Liver (tissue), 9 donors: ENCODE results near the gene PRKAA1. TPM values are rescaled to one million over a fixed set of nuclear protein-coding genes. Genes with fewer than 3 reads are reported as not detected.

Experiments
- DNase-seq: peaks from one replicate; pipeline ENCODE4 v3.0.0-alpha.2; 2017; ENCODE audit warnings: low spot score
- H3K27ac ChIP-seq, 2 donors: one replicate each; pipeline ENCODE4 v1.7.0; 2013; ENCODE audit warnings: inconsistent platforms in 2 of 2, low read length in 2 of 2, control low read depth in 1 of 2, low read depth in 1 of 2, mild to moderate bottlenecking in 1 of 2
- H3K27me3 ChIP-seq, 4 donors: one replicate each; pipeline versions ENCODE4 v1.6.1 to v1.7.0; 2013; ENCODE audit warnings: low read length in 3 of 4, inconsistent platforms in 1 of 4, mild to moderate bottlenecking in 1 of 4, moderate library complexity in 1 of 4; ENCODE audit not compliant: control insufficient read depth in 4 of 4, insufficient read depth in 4 of 4
- H3K36me3 ChIP-seq, 4 donors: one replicate each; pipeline versions ENCODE4 v1.6.1 to v1.7.0; 2013; ENCODE audit warnings: low read length in 3 of 4, mild to moderate bottlenecking in 3 of 4, low read depth in 1 of 4, moderate library complexity in 1 of 4; ENCODE audit not compliant: control insufficient read depth in 4 of 4, insufficient read depth in 3 of 4
- H3K4me1 ChIP-seq, 4 donors: one replicate each; pipeline versions ENCODE4 v1.6.1 to v1.7.0; 2013; ENCODE audit warnings: low read length in 3 of 4, mild to moderate bottlenecking in 3 of 4, moderate library complexity in 1 of 4; ENCODE audit not compliant: control insufficient read depth in 4 of 4, insufficient read depth in 4 of 4
- H3K4me3 ChIP-seq, 3 donors: one replicate each; pipeline versions ENCODE4 v1.6.1 to v1.7.0; 2013; ENCODE audit warnings: low read length in 3 of 3, control low read depth in 1 of 3, low read depth in 1 of 3, mild to moderate bottlenecking in 1 of 3
- H3K9ac ChIP-seq, 2 donors: one replicate each; pipeline ENCODE4 v1.7.0; 2013; ENCODE audit warnings: low read length in 2 of 2, mild to moderate bottlenecking in 2 of 2, moderate library complexity in 2 of 2, control low read depth in 1 of 2, low read depth in 1 of 2
- H3K9me3 ChIP-seq, 4 donors: one replicate each; pipeline versions ENCODE4 v1.6.1 to v1.7.0; 2013; ENCODE audit warnings: low read length in 3 of 4; ENCODE audit not compliant: control insufficient read depth in 4 of 4
- ATF3 ChIP-seq: IDR thresholded peaks from 2 replicates; pipeline ENCODE4 v1.6.1; 2016; ENCODE audit warnings: antibody characterized with exemption
- CTCF ChIP-seq: fragments of 150-350 bp; IDR thresholded peaks from 2 replicates; pipeline ENCODE4 v1.5.1; 2017; ENCODE audit warnings: improper control_type of control experiment, low read depth, low read length; ENCODE audit not compliant: missing input control
- EGR1 ChIP-seq, 2 donors: IDR thresholded peaks; 2 replicates each; pipeline ENCODE4 v1.6.1; 2016 to 2018; ENCODE audit warnings: antibody characterized with exemption in 2 of 2, low read depth in 2 of 2
- FOXA1 ChIP-seq: IDR thresholded peaks from 2 replicates; pipeline ENCODE4 v1.6.1; 2016; ENCODE audit warnings: antibody characterized with exemption
- FOXA2 ChIP-seq: IDR thresholded peaks from 2 replicates; pipeline ENCODE4 v1.6.1; 2016; ENCODE audit warnings: antibody characterized with exemption
- GABPA ChIP-seq, 2 donors: IDR thresholded peaks in 1 of 2; conservative IDR thresholded peaks in 1 of 2; 2 replicates each; pipeline ENCODE4 v1.6.1; 2016; ENCODE audit warnings: antibody characterized with exemption in 2 of 2, mild to moderate bottlenecking in 1 of 2, moderate library complexity in 1 of 2
- HNF4A ChIP-seq, 2 donors: conservative IDR thresholded peaks; 2 replicates each; pipeline ENCODE4 v1.6.1; 2016; ENCODE audit warnings: antibody characterized with exemption in 2 of 2, mild to moderate bottlenecking in 2 of 2
- HNF4G ChIP-seq: IDR thresholded peaks from 2 replicates; pipeline ENCODE4 v1.6.1; 2016; ENCODE audit warnings: antibody characterized with exemption
- JUND ChIP-seq, 2 donors: IDR thresholded peaks; 2 replicates each; pipeline ENCODE4 v1.6.1; 2016; ENCODE audit warnings: antibody characterized with exemption in 2 of 2
- MAX ChIP-seq: IDR thresholded peaks from 2 replicates; pipeline ENCODE4 v1.6.1; 2016; ENCODE audit warnings: antibody characterized with exemption
- NR2F2 ChIP-seq: IDR thresholded peaks from 2 replicates; pipeline ENCODE4 v1.6.1; 2016; ENCODE audit warnings: antibody characterized with exemption
- RAD21 ChIP-seq, 2 donors: IDR thresholded peaks; 2 replicates each; pipeline ENCODE4 v1.6.1; 2016; ENCODE audit warnings: antibody characterized with exemption in 2 of 2, mild to moderate bottlenecking in 2 of 2
- REST ChIP-seq: IDR thresholded peaks from 2 replicates; pipeline ENCODE4 v1.6.1; 2016; ENCODE audit warnings: antibody characterized with exemption, mild to moderate bottlenecking
- RXRA ChIP-seq, 2 donors: IDR thresholded peaks; 2 replicates each; pipeline ENCODE4 v1.6.1; 2017 to 2018; ENCODE audit warnings: antibody characterized with exemption in 2 of 2, mild to moderate bottlenecking in 1 of 2
- SP1 ChIP-seq: IDR thresholded peaks from 2 replicates; pipeline ENCODE4 v1.6.1; 2018; ENCODE audit warnings: antibody characterized with exemption, mild to moderate bottlenecking
- TAF1 ChIP-seq: conservative IDR thresholded peaks from 2 replicates; pipeline ENCODE4 v1.6.1; 2016; ENCODE audit warnings: antibody characterized with exemption, mild to moderate bottlenecking
- YY1 ChIP-seq: IDR thresholded peaks from 2 replicates; pipeline ENCODE4 v1.6.1; 2016; ENCODE audit warnings: antibody characterized with exemption, mild to moderate bottlenecking
- ZBTB33 ChIP-seq: IDR thresholded peaks from 2 replicates; pipeline ENCODE4 v1.6.1; 2016; ENCODE audit warnings: antibody characterized with exemption
- WGBS: extraction: QIAGEN DNeasy Blood & Tissue Kit; methylation state at CpG from one replicate; pipeline ENCODE4 v1.1.7; 2013; 5-methylcytosine and 5-hydroxymethylcytosine counted together
- polyA plus RNA-seq, 2 donors: library from polyadenylated mRNA; stranded (reverse) in 1 of 2; unstranded in 1 of 2; fragments of 200-250 nt in 1 of 2; fragments of >200 nt in 1 of 2; fragmentation: Nextera tagmentation in 1 of 2; extraction: Ambion mirVana in 1 of 2; gene quantifications; one replicate each; pipeline versions ENCODE4 v1.2.1 to v1.2.3, GENCODE V29; 2013 to 2015
- total RNA-seq, 2 donors: library from RNA; depleted of rRNA; stranded (reverse); fragments of >200 nt; gene quantifications; one replicate each; pipeline ENCODE4 v1.2.3, GENCODE V29; 2014
- donor health status: healthy.
- donor health status: healthy.
- donor health status: healthy.
- donor health status: healthy.
- donor health status: healthy.

The PRKAA1 gene
- total and polyA plus RNA-seq, 4 donors: 23.7 to 105 (median 42.4) TPM

GRCh38 chr5:40828690-40829661, 30.8 kb upstream of the PRKAA1 start:
- H3K9ac ChIP-seq: no peak overlapping the region
- H3K27me3 ChIP-seq: no peaks in the 10 kb centered on the region
- H3K9me3 ChIP-seq: no peaks in the 10 kb centered on the region
- H3K4me1 ChIP-seq: peaks cover 0 to 10% (median 8%) of the 10 kb centered on the region in 4 donors
- H3K4me3 ChIP-seq: no peak overlapping the region
- no peak overlapping the region for H3K27ac ChIP-seq
- 97% methylated on average over 3 of the region's 3 CpGs for WGBS
- TF ChIP-seq RXRA (IDR thresholded peaks at IDR 0.05): no peak
- no peak for TF ChIP-seq HNF4G
- TF ChIP-seq TAF1: no peak
- no peak for TF ChIP-seq YY1
- TF ChIP-seq EGR1 (IDR thresholded peaks at IDR 0.05; ENCODE audit: low read depth in 2 of 2): no peak
- no peak for TF ChIP-seq ATF3
- no peak for TF ChIP-seq HNF4A (conservative IDR thresholded peaks at IDR 0.05)
- TF ChIP-seq ZBTB33: no peak
- TF ChIP-seq NR2F2: no peak
- no peak for TF ChIP-seq MAX
- TF ChIP-seq RAD21 (IDR thresholded peaks at IDR 0.05): no peak
- TF ChIP-seq REST: no peak
- TF ChIP-seq JUND (IDR thresholded peaks at IDR 0.05): no peak
- TF ChIP-seq CTCF: no peak
- no peak for TF ChIP-seq GABPA (IDR thresholded peaks at IDR 0.05 in 1 of 2, conservative IDR thresholded peaks at IDR 0.05 in 1 of 2)
- TF ChIP-seq FOXA1: no peak
- no peak for TF ChIP-seq SP1
- no peak for TF ChIP-seq FOXA2
- H3K36me3 ChIP-seq: peaks cover 20 to 69% (median 61%) of the 10 kb centered on the region in 4 donors
- no peak for DNase-seq
